ENCODE measurements around the gene MLXIP. TPM values are rescaled to one million over a fixed set of nuclear protein-coding genes. Genes with fewer than 3 reads are reported as not detected.
A peak's percentile ranks its signal among the peaks of the same experiment; 100 is the strongest.

MLXIP gene
- total and polyA plus RNA-seq, 2 of the 13 experiments (the other 11 are each of a cell fraction or from before 2014, with no cell fraction given), result 5.3 to 6.7 TPM

- TF ChIP-seq USF2 (IDR thresholded peaks at IDR 0.05; ENCODE audit: low read depth, low read length), result no peak
- no peak for TF ChIP-seq USF2 (CRISPR knock-in tag; IDR thresholded peaks at IDR 0.05; ENCODE audit: borderline replicate concordance)
- no peak for TF ChIP-seq JUN (CRISPR knock-in tag; IDR thresholded peaks at IDR 0.05)
- TF ChIP-seq NFKB2 (CRISPR knock-in tag; IDR thresholded peaks at IDR 0.05; ENCODE audit: borderline replicate concordance), result no peak
Observed at GRCh38 chr12:122035292-122035691, 43.3 kb upstream of the MLXIP start (continued).

- DNase-seq (ENCODE audit: low spot score) (no peak), FAIRE-seq (no peak), ATAC-seq (no peak)
- Histone ChIP-seq H3K36me3 (replicated peaks in 1 of 2; ENCODE audit: control insufficient read depth in 1 of 2, insufficient read depth in 2 of 2, low read length in 2 of 2) (peaks cover 7 to 17% of the 10 kb centered on the region in 2 experiments; a peak in 4 of 5 replicates), H3K4me1 (ENCODE audit: insufficient read depth, low read length) (peaks cover 14% of the 10 kb centered on the region), H3K79me2 (ENCODE audit: insufficient read depth, low read length) (no peaks in the 10 kb centered on the region), H3K27ac (ENCODE audit: extremely low read length, insufficient read depth, low read length) (no peak overlapping the region), H3K9me3 (ENCODE audit: low read length) (no peaks in the 10 kb centered on the region), H2AFZ (ENCODE audit: low read length) (no peak overlapping the region), H3K4me3 (replicated peaks in 1 of 3; ENCODE audit: insufficient read depth in 1 of 3, low read depth in 2 of 3, low read length in 3 of 3) (no peak overlapping the region), H3K9ac (ENCODE audit: insufficient read depth, low read depth, low read length) (no peak overlapping the region), H3K27me3 (ENCODE audit: control insufficient read depth in 1 of 2, insufficient read depth in 2 of 2, low read length in 2 of 2) (no peaks in the 10 kb centered on the region), H3K4me2 (ENCODE audit: low read depth, low read length) (no peak overlapping the region), H4K20me1 (ENCODE audit: insufficient read depth, low read length) (no peaks in the 10 kb centered on the region)
- intact Hi-C loops (cut with micrococcal nuclease; ENCODE audit: unreplicated experiment), result no loop called here
- 96% methylated on average over 6 of the region's 6 CpGs for WGBS (ENCODE audit: low lambda C conversion rate)
- in situ Hi-C loops (cut with HindIII; ENCODE audit: extremely low pct_ligation_motif_present, low pct_unique_long_range_greater_than_20kb), result no loop called here
- no TSS peak for BruUV-seq (replicated peaks)
- ChIA-PET CTCF (ENCODE audit: low intra/inter-chr PET ratio, low total read pairs) (interaction anchor here (1.2 kb wide), 1 partner anchor 87 kb away, joined by 3 read pairs; no protein-coding TSS in a partner anchor), POLR2A (no interaction called here)
- TF ChIP-seq ZNF121 (CRISPR knock-in tag; IDR thresholded peaks at IDR 0.05) (0 out of 2 replicates have a peak, but pooled peaks have one; percentile 34), KLF16 (CRISPR knock-in tag; IDR thresholded peaks at IDR 0.05) (no peak), RBAK (CRISPR knock-in tag; IDR thresholded peaks at IDR 0.05) (no peak), ZNF24 (IDR thresholded peaks at IDR 0.05) (no peak)
Observed at GRCh38 chr12:122036153-122036552, 42.4 kb upstream of the MLXIP start.
